GM10847 (cell line): Measurements from ENCODE around the gene EFCAB12.

Source experiments
- POLR2A ChIP-seq: IDR thresholded peaks from 2 replicates; pipeline ENCODE4 v1.6.1; 2011; ENCODE audit not compliant: insufficient read length; ENCODE audit errors: extremely low read depth

The EFCAB12 gene

GRCh38 chr3:129365296-129366136 lies 62.9 kb downstream of the EFCAB12 start:
- no peak for TF ChIP-seq POLR2A

- no peak for TF ChIP-seq POLR2A
These were observed 67.6 kb downstream of the EFCAB12 start for GRCh38 chr3:129360705-129361460.

GRCh38 chr3:129360171-129360611 lies 68.2 kb downstream of the EFCAB12 start:
- no peak for TF ChIP-seq POLR2A

GRCh38 chr3:129358772-129359371 lies 69.6 kb downstream of the EFCAB12 start:
- no peak for TF ChIP-seq POLR2A

GRCh38 chr3:129358177-129358771 lies 70.2 kb downstream of the EFCAB12 start:
- TF ChIP-seq POLR2A, result no peak

- TF ChIP-seq POLR2A, result no peak
These were observed 70.8 kb downstream of the EFCAB12 start for GRCh38 chr3:129357616-129358015.

- TF ChIP-seq POLR2A, result no peak
These were observed 71.5 kb downstream of the EFCAB12 start for GRCh38 chr3:129356756-129357425.

GRCh38 chr3:129353589-129353941 lies 74.9 kb downstream of the EFCAB12 start:
- TF ChIP-seq POLR2A, result no peak

GRCh38 chr3:129352650-129353588 lies 75.5 kb downstream of the EFCAB12 start:
- TF ChIP-seq POLR2A, result no peak

- TF ChIP-seq POLR2A, result no peak
These were observed 76.4 kb downstream of the EFCAB12 start for GRCh38 chr3:129352045-129352444.
